ENCODE results near the gene TRERF1.

DNA sequence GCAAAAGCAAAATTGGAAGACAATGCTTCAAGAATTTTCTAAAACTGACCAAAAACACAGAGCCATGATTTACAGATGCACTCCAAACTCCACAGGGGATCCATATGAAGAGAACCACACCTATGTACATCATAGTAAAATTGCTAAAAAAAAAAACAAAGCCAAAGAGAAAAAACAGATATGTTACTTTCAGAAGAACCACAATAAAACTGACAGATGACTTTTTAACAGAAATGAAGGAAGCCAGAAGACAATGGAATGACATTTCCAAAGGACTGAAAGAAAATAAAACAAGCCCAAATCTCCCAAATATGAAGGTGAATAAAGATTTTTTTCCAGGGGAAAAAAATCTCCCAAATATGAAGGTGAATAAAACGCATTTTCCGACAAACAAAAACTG lies 17.5 kb downstream of the TRERF1 start:
- TF ChIP-seq, protein P1, sequence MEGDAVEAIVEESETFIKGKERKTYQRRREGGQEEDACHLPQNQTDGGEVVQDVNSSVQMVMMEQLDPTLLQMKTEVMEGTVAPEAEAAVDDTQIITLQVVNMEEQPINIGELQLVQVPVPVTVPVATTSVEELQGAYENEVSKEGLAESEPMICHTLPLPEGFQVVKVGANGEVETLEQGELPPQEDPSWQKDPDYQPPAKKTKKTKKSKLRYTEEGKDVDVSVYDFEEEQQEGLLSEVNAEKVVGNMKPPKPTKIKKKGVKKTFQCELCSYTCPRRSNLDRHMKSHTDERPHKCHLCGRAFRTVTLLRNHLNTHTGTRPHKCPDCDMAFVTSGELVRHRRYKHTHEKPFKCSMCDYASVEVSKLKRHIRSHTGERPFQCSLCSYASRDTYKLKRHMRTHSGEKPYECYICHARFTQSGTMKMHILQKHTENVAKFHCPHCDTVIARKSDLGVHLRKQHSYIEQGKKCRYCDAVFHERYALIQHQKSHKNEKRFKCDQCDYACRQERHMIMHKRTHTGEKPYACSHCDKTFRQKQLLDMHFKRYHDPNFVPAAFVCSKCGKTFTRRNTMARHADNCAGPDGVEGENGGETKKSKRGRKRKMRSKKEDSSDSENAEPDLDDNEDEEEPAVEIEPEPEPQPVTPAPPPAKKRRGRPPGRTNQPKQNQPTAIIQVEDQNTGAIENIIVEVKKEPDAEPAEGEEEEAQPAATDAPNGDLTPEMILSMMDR (IDR thresholded peaks at IDR 0.05; ENCODE audit: insufficient read depth, low read length, poor library complexity, severe bottlenecking) = no peak
- TF ChIP-seq EZH2phosphoT487 (conservative IDR thresholded peaks at IDR 0.05; ENCODE audit: low read length) = no peak
